Stimulated activated CD4-positive, alpha-beta T cell treated with anti-CD3 and anti-CD28 coated beads, Interleukin-4, amount 100 ng/mL, for 1 hour (primary cell): Measurements from ENCODE around the gene OTOP2.

Experiments used
- DNase-seq: peaks from one replicate; pipeline ENCODE4 v3.0.0-alpha.2; 2020

Gene OTOP2

DNA sequence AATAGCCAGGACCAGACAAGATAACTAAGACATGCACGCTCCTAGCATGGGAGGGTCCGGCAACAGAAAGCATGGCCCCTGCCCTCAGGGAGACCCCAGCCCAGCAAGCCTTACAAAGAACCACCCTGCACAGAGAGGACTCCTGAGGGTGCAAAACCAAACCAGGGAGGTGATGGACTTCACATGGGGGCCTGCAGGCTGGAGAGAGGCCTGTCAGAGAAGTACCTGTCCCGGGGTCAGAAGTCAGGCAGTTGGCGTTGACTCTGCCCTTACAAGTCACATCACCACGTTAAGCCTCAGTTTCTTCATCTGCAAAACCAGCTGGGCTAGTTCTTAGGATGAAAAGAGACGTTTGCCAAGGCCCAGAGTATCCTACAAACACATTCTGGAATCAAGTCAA, 4.7 kb downstream of the OTOP2 start:
- DNase-seq, result no peak

GRCh38 chr17:74930535-74931036, 6.5 kb downstream of the OTOP2 start:
- no peak for DNase-seq

- DNase-seq, result no peak
Measured at GRCh38 chr17:74935048-74935447, 11.0 kb downstream of the OTOP2 start.

GRCh38 chr17:74935585-74936469, 11.8 kb downstream of the OTOP2 start, which contains the start of gene OTOP3:
Gene OTOP3, plus strand, starts transcription at chr17:74935898. Its CDS starts 24 bp downstream, at chr17:74935922.
- no peak for DNase-seq

DNA sequence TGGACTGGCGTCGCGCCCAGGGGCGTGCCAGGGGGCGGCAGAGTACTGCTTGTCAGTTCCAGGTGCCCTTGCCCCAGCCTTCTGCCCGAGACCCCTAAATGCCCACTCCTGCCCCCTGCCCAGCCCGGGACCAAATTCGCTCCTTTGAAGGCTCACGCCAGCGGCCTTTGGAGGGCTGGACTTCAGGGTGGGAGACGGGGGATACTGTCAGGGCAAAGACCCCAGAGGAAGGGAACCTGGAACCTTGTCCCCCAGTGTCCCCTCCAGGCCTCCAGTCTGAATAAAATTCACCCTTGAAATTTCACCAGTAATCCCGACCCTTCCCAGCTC, 12.4 kb downstream of the OTOP2 start:
- no peak for DNase-seq

GRCh38 chr17:74937064-74938051, 13.3 kb downstream of the OTOP2 start:
- DNase-seq, result no peak

GRCh38 chr17:74938194-74938950, 14.3 kb downstream of the OTOP2 start:
- DNase-seq, result no peak

DNA sequence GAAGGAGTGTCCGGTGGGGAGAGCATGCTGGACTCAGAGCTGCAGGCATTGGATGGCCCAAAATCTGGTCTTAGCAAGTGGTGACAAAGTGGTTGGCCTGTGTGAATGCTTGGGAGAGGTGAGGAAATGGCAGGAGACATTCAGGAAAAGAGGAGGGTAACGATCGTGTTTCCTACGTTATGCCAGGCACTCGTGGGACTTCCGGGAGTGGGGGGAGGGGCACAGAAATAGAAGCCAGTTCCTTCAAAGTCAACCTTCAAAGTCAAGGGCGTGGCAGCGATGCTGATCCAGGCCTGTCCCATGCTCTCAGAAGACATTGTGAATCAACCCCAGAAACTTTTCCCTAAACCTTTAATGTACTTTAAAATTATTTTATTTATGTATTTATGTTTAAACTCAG, 15.5 kb downstream of the OTOP2 start:
- DNase-seq, result no peak

GRCh38 chr17:74941128-74941725, 17.2 kb downstream of the OTOP2 start:
- DNase-seq, result no peak

- no peak for DNase-seq
Measured at GRCh38 chr17:74943808-74944522, 19.9 kb downstream of the OTOP2 start.

- DNase-seq, result no peak
Measured at GRCh38 chr17:74945543-74945942, 21.5 kb downstream of the OTOP2 start.

- no peak for DNase-seq
Measured at GRCh38 chr17:74946641-74947040, 22.6 kb downstream of the OTOP2 start.

- no peak for DNase-seq
Measured at GRCh38 chr17:74947041-74947754, 23.1 kb downstream of the OTOP2 start.

DNA sequence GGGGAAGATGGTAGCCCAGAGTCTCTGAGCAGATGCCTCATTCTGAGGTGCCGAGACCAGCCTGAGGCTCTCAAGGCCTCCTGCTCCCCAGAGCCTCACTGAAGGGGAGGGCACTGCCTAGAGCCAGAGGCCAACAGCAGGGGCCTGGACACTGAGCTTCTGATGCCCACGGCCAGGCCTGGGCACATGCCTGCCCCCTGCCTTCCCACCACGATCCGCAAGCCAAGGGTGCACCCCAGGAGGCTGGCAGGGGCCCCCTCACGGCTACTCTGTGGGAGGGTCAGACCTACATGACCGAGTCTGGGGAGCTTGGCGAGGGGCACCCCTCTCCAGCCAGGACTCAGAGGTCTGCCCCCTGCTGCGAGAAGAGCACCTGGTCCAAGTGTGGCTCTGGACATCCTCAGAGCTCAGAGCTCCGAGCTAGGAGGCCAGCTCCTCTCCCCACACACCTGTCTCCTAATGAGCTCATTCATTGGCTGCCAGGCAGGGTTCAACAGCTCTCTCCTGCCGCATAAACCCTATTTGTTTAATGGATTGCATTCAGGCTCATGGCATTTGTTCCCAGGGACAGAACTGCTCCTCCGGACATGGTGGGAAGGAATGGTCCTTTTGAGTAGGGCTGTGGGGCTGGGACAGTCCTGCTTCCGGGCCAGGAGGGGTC, 25.5 kb downstream of the OTOP2 start:
- no peak for DNase-seq

GRCh38 chr17:74950207-74950606, 26.1 kb downstream of the OTOP2 start:
- no peak for DNase-seq

DNA sequence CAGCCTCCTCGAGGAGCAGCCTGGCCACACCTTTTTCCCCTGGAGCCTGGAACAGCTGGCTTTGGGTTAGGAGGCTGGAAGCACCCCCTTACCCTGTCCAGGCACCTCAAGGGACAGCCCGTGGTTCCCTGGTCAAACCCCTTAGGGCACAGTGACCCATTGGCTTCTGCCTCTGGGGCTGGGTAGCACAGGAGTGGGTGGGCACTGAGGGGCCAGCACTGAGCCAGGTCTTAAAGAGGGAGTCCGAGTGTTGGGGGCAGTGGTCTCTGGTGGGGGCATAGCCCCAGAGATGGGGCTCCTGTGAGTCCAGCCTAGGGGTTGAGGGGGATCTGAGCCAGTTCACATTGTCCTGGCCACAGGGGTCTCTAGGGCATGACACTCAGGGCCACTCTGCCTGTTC, 27.0 kb downstream of the OTOP2 start:
- DNase-seq, result no peak

- DNase-seq, result no peak
Measured at GRCh38 chr17:74951680-74952421, 27.8 kb downstream of the OTOP2 start.

- no peak for DNase-seq
Measured at GRCh38 chr17:74952431-74953133, 28.5 kb downstream of the OTOP2 start.

- DNase-seq, result no peak
Measured at GRCh38 chr17:74953134-74953687, 29.1 kb downstream of the OTOP2 start.
